K562 (cell line): ENCODE data around the gene MPDU1. TPM values are rescaled to one million over a fixed set of nuclear protein-coding genes. Genes with fewer than 3 reads are reported as not detected.

Source experiments
- ARID1B ChIP-seq: fragments of 450-650 bp; IDR thresholded peaks from 2 replicates; pipeline ENCODE4 v1.6.1; 2016; ENCODE audit warnings: antibody characterized with exemption, mild to moderate bottlenecking, inconsistent platforms
- DACH1 ChIP-seq: fragments of 450-650 bp; IDR thresholded peaks from 2 replicates; pipeline ENCODE4 v1.6.1; 2018; ENCODE audit not compliant: partially characterized antibody
- DPF2 ChIP-seq: fragments of 450-650 bp; IDR thresholded peaks from 2 replicates; pipeline ENCODE4 v1.6.1; 2016
- MAFG ChIP-seq: fragments of 450-650 bp; conservative IDR thresholded peaks from 2 replicates; pipeline ENCODE4 v1.6.1; 2016; ENCODE audit warnings: missing genetic modification characterization, missing compliant biosample characterization
- NCOR1 ChIP-seq: fragments of 450-650 bp; IDR thresholded peaks from 2 replicates; pipeline ENCODE4 v1.6.1; 2016; ENCODE audit warnings: mild to moderate bottlenecking, moderate library complexity
- POLR2A ChIP-seq: fragments of 450-650 bp; conservative IDR thresholded peaks from 2 replicates; pipeline ENCODE4 v1.6.1; 2016
- POLR2AphosphoS5 ChIP-seq: IDR thresholded peaks from 2 replicates; pipeline ENCODE4 v1.6.1; 2011; ENCODE audit warnings: mild to moderate bottlenecking, low read depth, low read length, moderate library complexity; ENCODE audit not compliant: control insufficient read depth, insufficient read depth
- PRPF4 ChIP-seq: fragments of 200-400 bp; formaldehyde crosslinking; IDR thresholded peaks from one replicate; pipeline ENCODE4 v1.6.1; 2017; ENCODE audit warnings: low read length, low read depth, mild to moderate bottlenecking; ENCODE audit not compliant: insufficient read depth, poor library complexity, severe bottlenecking
- RBBP5 ChIP-seq: fragments of 200-600 bp; sonication (generic); IDR thresholded peaks from 2 replicates; pipeline ENCODE4 v1.6.1; 2012; ENCODE audit warnings: borderline replicate concordance, mild to moderate bottlenecking, low read length, control low read depth, inconsistent platforms; ENCODE audit not compliant: insufficient read depth, poor library complexity, severe bottlenecking
- RCOR1 ChIP-seq, 2 experiments: IDR thresholded peaks; 2 replicates each; pipeline ENCODE4 v1.6.1; 2012; ENCODE audit warnings: low read depth in 2 of 2, low read length in 2 of 2, borderline replicate concordance in 1 of 2, improper control_type of control experiment in 1 of 2
- RFX7 ChIP-seq: fragments of 250-450 bp; sonication (Bioruptor Pico); IDR thresholded peaks from 2 replicates; pipeline ENCODE4 v1.5.1; 2021; ENCODE audit warnings: mild to moderate bottlenecking
- SMARCE1 ChIP-seq: fragments of 450-650 bp; IDR thresholded peaks from 2 replicates; pipeline ENCODE4 v1.7.1; 2016; ENCODE audit warnings: mild to moderate bottlenecking
- SRSF9 ChIP-seq: fragments of 200-400 bp; formaldehyde crosslinking; IDR thresholded peaks from 2 replicates; pipeline ENCODE4 v1.6.1; 2017; ENCODE audit warnings: low read depth, low read length, borderline replicate concordance
- STAT5A ChIP-seq: IDR thresholded peaks from 2 replicates; pipeline ENCODE4 v1.6.1; 2012; ENCODE audit warnings: low read length, inconsistent platforms, borderline replicate concordance
- TEAD4 ChIP-seq, 2 experiments: sonication (generic) in 1 of 2; formaldehyde crosslinking in 1 of 2; IDR thresholded peaks; 2 replicates each; pipeline versions ENCODE4 v1.6.1 to v1.8.0; 2012 to 2022; ENCODE audit warnings: borderline replicate concordance in 1 of 2, inconsistent platforms in 1 of 2, low read length in 1 of 2, mild to moderate bottlenecking in 1 of 2, missing genetic modification reagents in 1 of 2
- YBX1 ChIP-seq: fragments of 450-650 bp; IDR thresholded peaks from 2 replicates; pipeline ENCODE4 v1.7.1; 2016; ENCODE audit warnings: mild to moderate bottlenecking
- ZC3H11A ChIP-seq: IDR thresholded peaks from 2 replicates; pipeline ENCODE4 v1.6.1; 2012; ENCODE audit warnings: low read depth, low read length, improper control_type of control experiment
- ZNF165 ChIP-seq: fragments of 250-450 bp; sonication (Bioruptor Pico); IDR thresholded peaks from 2 replicates; pipeline ENCODE4 v1.4.0; 2020; ENCODE audit warnings: borderline replicate concordance
- ZNF347 ChIP-seq: fragments of 450-650 bp; formaldehyde crosslinking; IDR thresholded peaks from 2 replicates; pipeline ENCODE4 v1.4.0; 2020; ENCODE audit warnings: low read depth, mild to moderate bottlenecking, moderate library complexity
- polyA plus RNA-seq, 8 experiments: library from polyadenylated mRNA; depleted of rRNA in 4 of 8; stranded (reverse) in 5 of 8; unstranded in 3 of 8; fragments of >200 nt; fragmentation: Nextera tagmentation in 2 of 8; fragmentation: Illumina TruSeq in 1 of 8; extraction: Ambion mirVana in 2 of 8; extraction: Trizol in 1 of 8; gene quantifications; 2 replicates each; pipeline versions ENCODE4 v1.2.1 to v1.2.3, GENCODE V29; 2011 to 2014; ENCODE audit warnings: inconsistent platforms in 1 of 8, missing spikeins in 1 of 8
- total RNA-seq, 7 experiments: library from RNA; depleted of rRNA in 6 of 7; stranded (reverse); fragments of >200 nt in 6 of 7; fragmentation: Illumina TruSeq in 2 of 7; extraction: Trizol in 2 of 7; gene quantifications; 2 replicates each; pipeline versions ENCODE4 v1.2.1 to v1.2.3, GENCODE V29; 2011 to 2021; ENCODE audit warnings: low replicate concordance in 1 of 7
- TF ChIP-seq, protein P1 (sequence below): fragments of 200-800 bp; sonication (Bioruptor generic); IDR thresholded peaks from 2 replicates; pipeline ENCODE4 v1.6.1; 2017; ENCODE audit warnings: missing genetic modification characterization, missing compliant biosample characterization
- TF ChIP-seq, protein P2 (sequence below): fragments of 450-650 bp; IDR thresholded peaks from 2 replicates; pipeline ENCODE4 v1.6.1; 2016; ENCODE audit warnings: low read depth, mild to moderate bottlenecking, moderate library complexity
- TF ChIP-seq, protein P3 (sequence below): fragments of 450-650 bp; conservative IDR thresholded peaks from 2 replicates; pipeline ENCODE4 v1.6.1; 2016; ENCODE audit warnings: missing genetic modification characterization, low read depth, mild to moderate bottlenecking, control low read depth, missing compliant biosample characterization
- TF ChIP-seq, protein P4 (sequence below): sonication (generic); formaldehyde crosslinking; IDR thresholded peaks from 2 replicates; pipeline ENCODE4 v1.8.0; 2022; ENCODE audit warnings: mild to moderate bottlenecking, missing genetic modification reagents

MPDU1 gene
- total and polyA plus RNA-seq, 9 of the 15 experiments (the other 6 are each of a cell fraction or from before 2014, with no cell fraction given): 4.9 to 179 (median 77.1) TPM

DNA sequence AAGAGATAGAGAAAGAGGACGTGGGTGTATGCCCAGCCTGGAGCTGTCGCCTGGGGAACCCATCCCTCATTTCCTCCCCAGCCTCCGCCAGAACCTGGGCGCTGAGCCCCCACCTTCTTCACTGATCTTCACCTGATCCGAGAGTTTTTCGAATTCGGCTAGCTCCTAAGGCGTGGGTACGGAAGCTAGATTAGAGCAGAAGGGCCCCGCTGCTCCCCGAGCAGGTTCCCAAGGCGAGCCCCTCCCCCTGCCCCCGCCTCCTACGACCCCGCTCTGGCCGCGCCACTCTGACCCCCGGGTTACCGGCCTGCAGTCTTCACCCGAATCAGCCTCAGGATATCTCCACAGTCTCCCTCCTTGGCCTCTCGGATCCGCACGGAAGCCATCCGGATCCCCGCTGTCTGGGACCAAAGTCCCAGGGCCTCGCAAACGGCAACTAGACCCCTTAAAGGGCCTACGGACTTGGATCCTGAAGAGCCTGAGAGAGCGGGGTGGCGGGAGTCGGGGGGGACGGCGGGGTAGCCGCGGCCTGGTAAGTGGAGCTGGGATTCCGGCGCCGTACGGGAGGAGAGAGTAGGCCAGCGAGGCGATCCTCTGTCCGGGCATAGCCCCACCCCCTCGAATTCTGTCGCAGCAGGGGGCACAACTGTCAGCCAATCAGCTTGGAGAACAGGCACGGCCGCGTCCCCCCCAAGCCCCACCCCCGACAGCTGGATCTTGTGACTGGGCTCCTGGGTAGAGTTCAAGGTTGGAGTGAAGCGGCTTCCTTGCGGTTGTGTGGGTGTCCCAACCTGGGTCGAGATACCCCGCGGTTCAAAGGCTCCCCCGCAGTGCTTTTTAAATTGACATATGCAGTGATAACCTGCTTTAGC, 43.8 kb downstream of the MPDU1 start, which contains the start of gene SAT2 (continued):
- TF ChIP-seq, protein P1, sequence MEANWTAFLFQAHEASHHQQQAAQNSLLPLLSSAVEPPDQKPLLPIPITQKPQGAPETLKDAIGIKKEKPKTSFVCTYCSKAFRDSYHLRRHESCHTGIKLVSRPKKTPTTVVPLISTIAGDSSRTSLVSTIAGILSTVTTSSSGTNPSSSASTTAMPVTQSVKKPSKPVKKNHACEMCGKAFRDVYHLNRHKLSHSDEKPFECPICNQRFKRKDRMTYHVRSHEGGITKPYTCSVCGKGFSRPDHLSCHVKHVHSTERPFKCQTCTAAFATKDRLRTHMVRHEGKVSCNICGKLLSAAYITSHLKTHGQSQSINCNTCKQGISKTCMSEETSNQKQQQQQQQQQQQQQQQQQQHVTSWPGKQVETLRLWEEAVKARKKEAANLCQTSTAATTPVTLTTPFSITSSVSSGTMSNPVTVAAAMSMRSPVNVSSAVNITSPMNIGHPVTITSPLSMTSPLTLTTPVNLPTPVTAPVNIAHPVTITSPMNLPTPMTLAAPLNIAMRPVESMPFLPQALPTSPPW (CRISPR knock-in tag): peak; percentile 88
- TF ChIP-seq YBX1: no peak
- TF ChIP-seq, protein P2, sequence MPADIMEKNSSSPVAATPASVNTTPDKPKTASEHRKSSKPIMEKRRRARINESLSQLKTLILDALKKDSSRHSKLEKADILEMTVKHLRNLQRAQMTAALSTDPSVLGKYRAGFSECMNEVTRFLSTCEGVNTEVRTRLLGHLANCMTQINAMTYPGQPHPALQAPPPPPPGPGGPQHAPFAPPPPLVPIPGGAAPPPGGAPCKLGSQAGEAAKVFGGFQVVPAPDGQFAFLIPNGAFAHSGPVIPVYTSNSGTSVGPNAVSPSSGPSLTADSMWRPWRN: peak; percentile 39; the same call in 1 of the 2 replicates
- peak; percentile 15; the same call in 1 of the 2 replicates for TF ChIP-seq NCOR1
- TF ChIP-seq RCOR1 (IDR thresholded peaks at IDR 0.05; ENCODE audit: borderline replicate concordance in 1 of 2, low read depth in 2 of 2, low read length in 2 of 2): peak; percentile 50 to 96; a peak in 3 of 4 replicates
- no peak for TF ChIP-seq SRSF9
- TF ChIP-seq ZNF165: no peak
- 0 out of 2 replicates have a peak, but pooled peaks have one; percentile 38 for TF ChIP-seq DPF2
- TF ChIP-seq RBBP5: peak; percentile 26
- TF ChIP-seq MAFG (tag): no peak
- no peak for TF ChIP-seq RFX7 (CRISPR knock-in tag)
- TF ChIP-seq ARID1B: peak; percentile 51; the same call in 1 of the 2 replicates
- TF ChIP-seq PRPF4: no peak
- TF ChIP-seq, protein P3, sequence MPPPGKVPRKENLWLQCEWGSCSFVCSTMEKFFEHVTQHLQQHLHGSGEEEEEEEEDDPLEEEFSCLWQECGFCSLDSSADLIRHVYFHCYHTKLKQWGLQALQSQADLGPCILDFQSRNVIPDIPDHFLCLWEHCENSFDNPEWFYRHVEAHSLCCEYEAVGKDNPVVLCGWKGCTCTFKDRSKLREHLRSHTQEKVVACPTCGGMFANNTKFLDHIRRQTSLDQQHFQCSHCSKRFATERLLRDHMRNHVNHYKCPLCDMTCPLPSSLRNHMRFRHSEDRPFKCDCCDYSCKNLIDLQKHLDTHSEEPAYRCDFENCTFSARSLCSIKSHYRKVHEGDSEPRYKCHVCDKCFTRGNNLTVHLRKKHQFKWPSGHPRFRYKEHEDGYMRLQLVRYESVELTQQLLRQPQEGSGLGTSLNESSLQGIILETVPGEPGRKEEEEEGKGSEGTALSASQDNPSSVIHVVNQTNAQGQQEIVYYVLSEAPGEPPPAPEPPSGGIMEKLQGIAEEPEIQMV (tag): 0 out of 2 replicates have a peak, but pooled peaks have one; percentile 10
- peak; percentile 42; the same call in 1 of the 2 replicates for TF ChIP-seq POLR2A
- peak; percentile 16 for TF ChIP-seq DACH1
- TF ChIP-seq ZC3H11A: no peak
- TF ChIP-seq ZNF347 (CRISPR knock-in tag): no peak
- TF ChIP-seq, protein P4, sequence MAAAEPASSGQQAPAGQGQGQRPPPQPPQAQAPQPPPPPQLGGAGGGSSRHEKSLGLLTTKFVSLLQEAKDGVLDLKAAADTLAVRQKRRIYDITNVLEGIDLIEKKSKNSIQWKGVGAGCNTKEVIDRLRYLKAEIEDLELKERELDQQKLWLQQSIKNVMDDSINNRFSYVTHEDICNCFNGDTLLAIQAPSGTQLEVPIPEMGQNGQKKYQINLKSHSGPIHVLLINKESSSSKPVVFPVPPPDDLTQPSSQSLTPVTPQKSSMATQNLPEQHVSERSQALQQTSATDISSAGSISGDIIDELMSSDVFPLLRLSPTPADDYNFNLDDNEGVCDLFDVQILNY (CRISPR knock-in tag): no peak
- peak; percentile 24; the same call in 1 of the 2 replicates for TF ChIP-seq STAT5A
- TF ChIP-seq SMARCE1: peak; percentile 43; the same call in 1 of the 2 replicates
- peak; percentile 24; the same call in 1 of the 2 replicates for TF ChIP-seq POLR2AphosphoS5
- peak; percentile 84 for TF ChIP-seq TEAD4 (IDR thresholded peaks at IDR 0.05; ENCODE audit: low read length)
- TF ChIP-seq TEAD4 (CRISPR knock-in tag; IDR thresholded peaks at IDR 0.05; ENCODE audit: borderline replicate concordance): no peak
